CD4-positive, alpha-beta T cell treated with Interleukin-17A for 1 hour (primary cell): ENCODE data around the gene CMSS1.

Experiments
- DNase-seq: peaks from one replicate; pipeline ENCODE4 v3.0.0-alpha.2; 2020

Gene CMSS1

DNA sequence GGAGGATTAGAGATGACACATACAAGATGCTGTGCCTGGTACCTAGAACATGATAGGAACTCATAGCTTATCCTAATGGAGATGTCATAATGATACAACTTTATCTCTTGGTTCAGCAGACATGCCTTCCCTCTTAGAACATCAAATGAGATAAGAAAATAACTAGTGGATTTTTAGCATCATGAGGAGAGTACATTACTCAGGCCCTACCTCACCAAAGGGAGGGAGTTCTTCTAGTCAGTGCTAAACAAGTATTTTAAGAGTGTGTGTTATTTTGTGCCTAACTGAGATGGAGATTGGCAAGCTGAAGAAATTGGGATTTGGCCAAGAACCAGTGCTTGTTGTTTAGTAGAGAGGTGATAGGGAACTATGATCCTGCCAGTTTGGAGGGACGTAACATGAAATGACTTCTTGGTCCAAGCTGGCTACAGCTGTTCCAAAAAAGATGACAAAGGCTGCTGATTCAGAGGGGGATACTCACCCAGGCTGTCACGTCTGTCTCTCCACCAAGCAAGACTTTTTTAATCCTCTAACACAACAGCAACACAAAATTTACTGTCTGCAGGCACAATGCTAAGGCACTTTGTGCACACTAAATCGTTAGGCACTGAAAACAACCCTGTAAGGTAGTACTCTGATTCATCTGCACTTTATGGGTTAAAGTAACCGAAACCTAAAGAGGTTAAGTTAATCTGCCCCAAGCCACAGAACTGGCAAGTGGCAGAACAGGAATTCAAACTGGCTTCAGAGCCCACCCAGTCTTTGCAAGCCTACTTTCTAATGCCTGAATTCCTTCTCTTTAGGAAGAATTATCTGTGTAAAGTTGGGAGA is 126.5 kb downstream of the CMSS1 start:
- DNase-seq, result no peak

DNA sequence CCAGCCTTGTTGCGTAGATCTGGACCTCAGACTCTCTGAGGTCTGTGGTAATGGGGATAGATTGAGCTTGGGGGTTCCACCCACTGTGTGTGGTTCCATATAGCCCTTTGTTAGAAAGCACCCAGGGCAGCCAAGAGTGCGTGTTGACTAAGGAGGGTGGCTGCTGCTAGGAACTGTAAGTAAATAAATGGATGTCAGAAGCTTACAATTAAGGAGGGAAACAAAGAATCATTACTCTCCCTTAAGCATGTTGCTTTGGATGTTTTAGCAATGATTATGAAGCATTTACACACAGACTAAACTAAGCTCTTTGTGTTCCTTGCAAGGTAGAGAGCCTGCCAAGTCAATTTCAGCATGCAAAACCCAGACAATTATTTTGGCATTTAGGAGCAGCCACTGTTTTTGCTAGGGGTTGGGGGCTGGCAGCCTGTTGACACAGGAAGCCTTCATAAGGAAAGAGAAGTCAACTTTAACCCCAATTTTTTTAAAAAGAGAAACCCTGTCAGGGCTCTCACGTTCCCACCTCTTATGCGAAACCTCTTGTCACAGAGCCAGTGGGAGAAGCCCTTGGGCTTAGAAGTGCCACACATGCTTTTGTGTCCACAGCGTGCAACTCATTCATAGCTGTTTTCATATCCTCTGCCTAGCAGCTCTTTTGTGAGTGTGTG is 127.8 kb downstream of the CMSS1 start:
- DNase-seq, result no peak

GRCh38 chr3:99947356-99947755 is 129.7 kb downstream of the CMSS1 start:
- DNase-seq, result no peak

DNA sequence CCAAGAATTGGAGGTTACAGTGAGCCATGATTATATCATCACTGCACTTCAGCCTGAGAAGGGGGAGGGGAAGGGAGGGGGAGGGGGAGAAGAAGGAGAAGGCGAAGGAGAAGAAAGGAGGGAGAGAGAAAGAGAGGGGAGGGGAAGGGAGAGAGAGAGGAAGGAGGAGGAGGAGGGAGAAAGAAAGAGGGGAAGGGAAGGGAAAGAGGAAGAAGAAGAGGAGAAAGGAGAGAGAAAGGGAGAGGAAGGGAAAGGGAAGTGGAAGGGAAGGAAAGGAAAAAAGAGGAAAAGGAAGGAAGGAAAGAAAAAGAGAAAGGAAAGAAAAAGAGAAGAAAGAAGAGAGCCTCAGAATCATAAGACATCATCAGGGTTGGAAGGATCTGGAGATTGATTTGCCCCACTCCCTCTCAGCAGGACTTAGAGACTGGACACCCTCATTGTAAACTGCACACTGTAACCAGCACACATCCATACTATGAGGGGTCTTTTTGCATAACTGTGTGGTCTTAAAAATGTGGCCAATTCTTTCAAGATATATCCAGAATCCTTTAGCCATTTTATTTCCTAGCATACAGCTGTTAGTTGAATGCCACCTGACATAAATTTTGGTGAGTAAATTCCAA is 130.9 kb downstream of the CMSS1 start:
- DNase-seq, result no peak

DNA sequence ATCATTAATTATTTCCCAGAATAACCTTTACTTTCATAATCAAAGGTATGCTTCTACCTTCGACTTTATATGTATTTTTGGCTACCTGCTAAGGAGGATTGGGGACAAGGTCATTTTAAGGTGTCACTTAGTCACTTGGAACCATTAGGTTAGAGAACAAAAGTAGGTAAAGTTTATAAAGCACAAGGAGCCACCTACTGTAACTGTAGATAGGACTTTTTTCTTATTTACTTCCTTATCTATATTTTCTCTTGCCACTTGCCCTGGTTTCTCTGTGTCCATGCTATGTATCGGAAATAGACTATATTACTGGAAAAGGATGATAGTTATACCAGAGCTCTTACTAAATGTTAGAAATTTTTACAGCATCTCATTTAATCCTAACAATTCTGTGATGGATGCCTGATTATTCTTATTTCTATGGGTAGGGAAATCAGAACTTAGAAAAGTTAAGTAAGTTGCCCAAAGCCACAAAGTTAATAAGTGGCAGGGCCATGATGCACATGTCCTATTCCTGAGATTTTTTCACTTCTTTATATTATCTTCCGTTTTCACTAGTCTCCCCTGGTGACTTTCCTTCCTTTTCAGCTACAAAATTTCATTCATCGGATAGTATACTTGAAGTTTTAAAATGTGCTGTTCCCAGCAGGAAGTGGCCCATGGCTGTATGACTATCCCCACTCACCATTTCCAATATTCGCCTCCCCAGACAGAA is 132.5 kb downstream of the CMSS1 start:
- DNase-seq, result no peak

DNA sequence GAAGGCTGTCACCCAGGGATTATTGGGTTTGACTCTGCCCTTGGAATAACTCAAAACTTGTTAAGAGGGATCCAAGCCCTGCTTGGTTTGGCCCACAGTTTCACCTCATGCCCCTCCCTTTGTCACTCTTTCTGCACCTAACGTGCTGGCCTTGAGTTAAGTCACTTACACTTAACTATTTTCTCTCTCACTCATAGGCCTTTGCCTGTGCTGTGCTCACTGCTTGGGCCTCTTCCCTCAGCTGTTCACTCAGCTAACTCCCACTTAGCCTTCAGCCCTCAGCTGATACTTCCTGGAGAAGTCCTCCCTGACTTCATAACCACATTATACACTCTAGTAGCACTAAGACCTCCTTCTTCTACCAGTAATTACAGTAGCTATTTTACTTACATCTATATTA is 133.3 kb downstream of the CMSS1 start:
- no peak for DNase-seq

DNA sequence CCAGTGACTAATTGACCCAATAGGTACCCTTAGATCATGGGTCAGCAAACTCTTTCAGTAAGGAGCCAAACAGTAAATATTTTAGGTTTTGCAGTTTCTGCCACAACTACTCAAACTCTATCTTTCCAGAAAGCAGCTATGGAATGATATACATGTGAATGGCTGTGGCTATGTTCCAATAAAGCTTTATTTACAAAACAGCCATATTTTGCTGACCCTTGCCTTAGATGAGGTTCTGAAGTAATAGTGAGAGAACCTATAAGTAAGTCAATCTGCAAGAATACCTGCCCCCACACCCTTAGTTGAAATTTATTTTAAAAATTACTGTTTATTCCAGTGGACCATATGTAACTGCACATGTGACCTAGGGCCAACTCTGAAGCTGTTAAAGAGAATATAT is 134.0 kb downstream of the CMSS1 start:
- DNase-seq, result no peak

DNA sequence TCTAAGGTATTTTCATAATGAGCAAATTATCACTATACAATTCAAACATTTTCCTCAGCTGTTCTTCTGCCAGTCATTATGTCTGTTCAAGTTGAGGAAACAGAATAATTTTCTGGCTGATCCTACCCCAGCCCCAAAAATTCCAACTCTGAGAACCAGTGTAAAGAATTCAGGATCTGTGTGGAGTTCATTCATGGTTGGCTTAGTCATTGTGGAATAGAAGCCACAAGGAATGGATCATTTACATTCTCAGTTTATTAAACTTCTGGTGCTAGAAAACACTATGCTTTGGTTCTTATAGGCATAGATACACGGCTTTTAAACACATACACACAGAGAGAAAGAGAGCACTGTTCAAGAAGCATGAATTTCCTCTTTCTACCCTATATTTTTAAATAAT is 134.6 kb downstream of the CMSS1 start:
- DNase-seq, result no peak

DNA sequence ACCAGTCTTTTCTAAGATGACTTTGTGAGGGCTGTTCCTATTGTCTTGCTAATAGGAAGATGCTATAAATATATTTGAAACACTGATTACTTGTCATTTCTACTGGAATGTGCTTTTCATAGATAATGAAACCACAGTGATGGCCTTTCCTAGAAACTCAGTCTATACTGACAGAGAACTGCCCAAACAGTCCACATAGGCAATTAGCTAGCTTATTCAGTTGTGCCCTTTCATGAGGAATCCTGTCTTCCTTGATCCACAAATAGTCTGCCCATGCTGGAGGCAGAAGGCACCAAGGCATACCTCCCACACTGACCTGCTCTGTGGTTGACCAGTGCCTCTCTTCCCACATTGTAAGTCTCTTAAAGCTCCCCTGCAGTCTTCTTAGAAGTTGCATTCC is 135.9 kb downstream of the CMSS1 start:
- DNase-seq, result no peak

- no peak for DNase-seq
These were observed 137.4 kb downstream of the CMSS1 start for GRCh38 chr3:99954914-99955644.

GRCh38 chr3:99955773-99956562 is 138.3 kb downstream of the CMSS1 start:
- no peak for DNase-seq

GRCh38 chr3:99957151-99957796 is 139.6 kb downstream of the CMSS1 start:
- DNase-seq, result no peak

DNA sequence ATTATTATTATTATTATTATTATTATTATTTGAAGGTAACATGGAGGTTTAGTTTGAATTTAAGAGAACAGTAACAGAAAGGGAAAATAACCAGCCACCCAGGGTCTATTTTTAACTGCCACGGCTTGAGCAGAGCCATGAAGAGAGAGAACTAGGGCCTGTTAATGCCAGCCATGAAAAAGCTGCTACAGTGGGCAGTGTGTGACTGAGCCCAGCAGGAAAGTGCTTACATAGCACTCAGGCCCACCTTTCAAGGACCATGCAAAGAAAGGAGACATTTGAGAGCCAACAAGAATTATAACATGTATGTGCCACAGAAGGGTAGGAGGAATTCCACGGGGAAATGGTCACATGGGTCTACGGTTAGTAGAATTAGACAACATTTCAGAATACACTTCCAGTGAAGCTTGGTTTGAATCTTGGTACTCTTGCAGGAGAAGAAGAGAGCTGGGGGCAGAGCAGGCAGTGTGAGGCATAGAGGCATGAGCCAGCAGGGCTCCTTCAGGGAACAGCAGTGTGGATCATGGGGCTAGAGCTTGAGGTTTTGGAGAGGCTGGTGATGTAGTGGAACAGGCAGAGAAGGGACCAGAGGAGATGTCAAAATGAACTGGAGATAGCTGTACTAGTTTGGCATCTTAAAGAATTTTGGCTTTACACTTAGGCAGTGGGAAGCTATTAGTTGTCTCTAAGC is 140.7 kb downstream of the CMSS1 start:
- no peak for DNase-seq

DNA sequence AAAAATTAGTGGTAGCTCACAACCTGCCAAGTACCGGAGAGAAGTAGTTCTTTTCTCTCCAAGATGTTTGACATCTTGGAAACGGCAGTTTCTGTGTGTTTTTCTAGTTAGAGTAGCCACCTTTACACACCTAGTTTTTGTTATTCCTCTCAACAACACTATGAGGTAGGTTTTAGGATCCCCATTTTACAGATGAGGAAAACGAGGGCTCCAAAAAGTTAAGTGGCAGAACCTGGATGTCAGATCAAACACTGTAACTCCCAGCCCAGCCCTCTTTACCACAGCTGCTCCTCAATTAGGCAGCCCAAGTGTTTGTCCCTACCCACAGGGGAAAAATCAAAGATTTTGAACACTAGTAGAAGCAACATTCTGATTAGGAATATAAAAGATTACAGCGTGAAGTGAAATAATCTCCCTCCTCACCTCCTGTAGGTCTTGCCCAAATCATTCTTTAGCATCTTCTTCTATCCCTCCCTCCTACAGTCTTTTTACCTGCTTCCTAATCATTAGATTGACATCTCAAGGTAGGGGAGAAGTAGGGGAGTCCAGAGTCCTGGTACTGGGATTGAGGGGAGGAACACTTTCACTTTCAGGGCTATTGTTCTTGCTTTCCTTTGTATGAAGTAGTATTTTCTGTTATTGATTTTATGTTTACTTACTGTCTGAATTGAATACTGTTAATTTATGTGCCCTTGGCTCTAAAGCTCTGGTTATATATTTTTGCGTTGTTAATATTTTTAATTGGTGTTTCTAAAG is 142.6 kb downstream of the CMSS1 start:
- DNase-seq, result no peak

- no peak for DNase-seq
These were observed 143.3 kb downstream of the CMSS1 start for GRCh38 chr3:99960941-99961340.

DNA sequence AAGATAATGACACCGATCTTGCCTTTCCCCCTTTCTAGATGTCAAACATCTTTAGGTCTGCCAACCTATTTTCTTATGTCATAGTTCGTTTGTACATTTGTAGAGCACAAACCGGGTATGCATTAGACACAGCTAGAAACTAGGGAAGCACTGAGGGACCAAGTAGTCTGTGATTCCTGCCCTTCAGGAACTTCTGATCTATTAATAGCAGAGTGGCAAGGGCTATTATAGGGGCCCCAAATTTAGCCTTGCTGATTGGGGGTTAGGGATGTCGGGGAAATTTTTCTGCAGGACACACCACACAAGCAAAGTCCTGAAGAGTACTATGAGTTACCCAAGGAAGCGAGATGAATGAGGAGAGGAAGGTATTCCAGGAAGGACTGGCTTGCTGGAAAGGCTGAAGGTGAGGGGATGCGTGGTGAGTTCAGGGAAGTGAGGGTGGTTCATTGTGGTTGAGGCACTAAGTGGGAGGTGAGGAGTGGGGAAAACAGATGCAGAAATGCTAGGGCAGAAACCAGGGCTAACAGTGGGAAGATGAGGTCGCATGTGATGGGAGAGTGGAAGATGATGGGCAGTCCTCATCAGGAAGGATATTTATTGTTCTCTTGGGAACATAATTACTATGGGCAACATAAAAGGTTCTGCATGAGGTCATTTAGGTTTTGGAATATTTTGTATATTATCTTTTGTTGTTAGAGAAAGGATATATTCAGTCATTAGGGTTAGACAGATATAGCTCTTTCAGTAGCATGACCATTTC is 144.3 kb downstream of the CMSS1 start:
- no peak for DNase-seq

- no peak for DNase-seq
These were observed 145.0 kb downstream of the CMSS1 start for GRCh38 chr3:99962703-99963102.

- DNase-seq, result no peak
These were observed 147.4 kb downstream of the CMSS1 start for GRCh38 chr3:99965077-99965476.
